NCI-H2107 (cell line): ENCODE data around the gene F2R.

Source experiments
- DNase-seq: peaks from one replicate; lab custom pipeline; 2025; lab: John Stamatoyannopoulos, UW

Gene F2R

GRCh38 chr5:76690704-76691466, 25.0 kb upstream of the F2R start:
- DNase-seq = no peak

DNA sequence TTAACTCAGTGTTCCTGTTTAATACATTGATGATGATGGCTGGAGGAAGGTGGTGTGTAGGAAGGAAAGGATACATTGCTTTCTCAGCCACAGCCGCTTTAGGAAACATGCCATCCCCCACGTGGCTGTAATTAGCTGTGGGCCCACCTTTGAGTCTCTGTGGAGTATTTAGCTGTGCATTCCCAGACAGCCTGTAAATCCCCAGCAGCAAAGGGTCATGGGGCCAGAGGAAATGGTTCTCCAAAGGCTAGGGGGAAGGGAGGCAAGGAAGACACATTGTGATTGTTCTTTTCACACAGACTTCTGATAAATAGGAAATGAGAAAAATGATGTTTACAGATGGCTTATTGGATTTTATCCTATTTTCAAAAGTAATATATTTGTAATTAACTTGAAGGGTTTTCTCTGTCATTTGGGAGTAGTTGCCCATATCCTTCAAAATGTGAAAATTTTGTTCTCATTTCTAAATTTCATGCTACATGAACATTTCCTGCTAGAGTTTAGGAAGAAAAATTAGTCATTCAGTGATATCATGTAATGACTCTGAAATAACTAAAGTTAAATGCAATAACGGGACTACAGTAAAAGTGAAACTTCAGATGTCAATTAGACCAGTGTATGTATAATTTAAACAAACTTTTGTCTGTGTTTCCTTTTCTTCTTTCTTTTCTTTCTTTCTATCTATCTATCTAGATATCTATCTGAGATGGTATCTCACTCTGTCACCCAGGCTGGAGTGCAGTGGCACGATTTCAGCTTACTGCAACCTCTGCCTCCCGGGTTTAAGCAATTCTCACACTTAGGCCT, 24.3 kb upstream of the F2R start:
- DNase-seq = no peak

DNA sequence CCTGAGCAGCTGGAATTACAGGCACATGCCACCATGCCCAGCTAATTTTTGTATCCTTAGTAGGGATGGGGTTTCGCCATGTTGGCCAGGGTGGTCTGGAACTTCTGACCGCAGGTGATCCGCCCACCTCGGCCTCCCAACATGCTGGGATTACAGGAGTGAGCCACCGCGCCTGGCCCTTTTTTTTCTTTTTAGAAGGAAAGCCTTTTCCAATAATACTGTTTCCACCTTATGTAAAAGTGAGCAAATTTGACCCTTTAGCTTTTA, 23.7 kb upstream of the F2R start:
- no peak for DNase-seq

- no peak for DNase-seq
Observed at GRCh38 chr5:76692651-76693050, 23.3 kb upstream of the F2R start.

GRCh38 chr5:76693141-76693540, 22.8 kb upstream of the F2R start:
- no peak for DNase-seq

DNA sequence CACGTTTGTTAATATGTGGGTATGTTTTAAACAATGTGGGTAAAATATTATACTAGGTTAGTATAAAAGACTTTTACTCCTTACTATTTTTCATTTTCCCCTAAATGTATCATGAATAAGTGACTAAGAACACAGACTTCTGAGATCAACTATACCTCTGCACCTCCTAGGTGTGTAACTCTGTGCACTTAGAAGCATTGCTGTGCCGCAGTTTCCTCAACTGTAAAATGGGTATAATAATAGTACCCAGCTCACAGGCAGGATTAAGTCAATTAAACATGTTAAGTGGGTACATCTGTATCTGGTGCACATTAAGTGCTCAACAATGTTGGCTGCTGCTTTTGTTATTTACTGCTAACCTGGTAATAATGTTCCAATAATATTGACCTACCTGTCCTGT, 21.6 kb upstream of the F2R start:
- DNase-seq = no peak

DNA sequence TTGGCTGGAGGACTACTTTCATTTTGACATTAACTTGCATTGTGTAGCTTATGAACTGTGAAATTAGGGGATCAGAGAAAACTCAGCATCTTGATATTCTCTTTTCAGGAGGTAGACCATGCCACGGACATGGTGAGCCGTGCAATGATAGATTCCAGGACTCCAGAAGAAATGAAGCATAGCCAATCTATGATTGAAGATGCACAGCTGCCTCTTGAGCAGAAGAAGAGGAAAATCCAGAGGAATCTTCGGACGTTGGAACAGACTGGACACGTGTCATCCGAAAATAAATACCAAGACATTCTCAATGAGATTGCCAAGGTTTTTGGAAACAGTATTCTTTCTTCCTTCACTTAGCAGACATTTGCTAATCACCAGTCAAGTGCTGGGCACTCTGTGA, 20.6 kb upstream of the F2R start:
- no peak for DNase-seq

DNA sequence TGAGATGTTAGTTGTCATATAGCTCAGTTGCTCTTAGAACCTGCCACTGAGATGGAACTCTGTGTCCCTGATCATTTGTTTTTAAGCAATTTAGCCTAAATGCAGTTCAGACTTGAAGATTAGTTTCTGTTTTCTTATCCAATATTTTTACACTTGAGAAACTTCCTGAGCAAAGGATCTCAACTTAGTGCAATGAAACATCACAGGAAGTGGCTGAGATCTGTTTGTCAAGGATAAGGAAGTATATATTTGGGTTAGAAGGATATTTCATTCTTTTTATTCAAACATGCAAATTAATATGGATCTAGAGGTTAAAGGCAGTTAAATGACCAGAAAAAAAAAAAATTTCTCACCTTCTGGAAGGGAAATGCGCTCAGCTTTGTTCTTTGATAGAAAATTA, 19.7 kb upstream of the F2R start:
- DNase-seq = no peak

DNA sequence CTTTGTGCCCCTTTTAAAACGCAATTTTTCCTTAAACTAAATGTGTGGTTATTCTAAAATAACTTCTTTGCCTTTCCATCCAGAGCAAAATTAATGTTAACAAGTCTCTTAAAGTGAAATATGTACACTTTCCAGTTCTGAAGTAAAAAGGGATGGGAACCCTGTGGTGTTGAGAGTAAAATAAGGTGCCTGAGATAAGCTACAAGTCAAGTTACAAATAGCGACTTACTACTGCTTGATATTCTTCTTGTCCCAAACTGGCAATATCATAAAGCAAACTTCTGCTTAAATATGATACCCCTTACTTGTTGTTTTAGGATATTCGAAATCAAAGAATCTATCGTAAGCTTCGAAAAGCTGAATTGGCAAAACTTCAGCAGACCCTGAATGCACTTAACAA, 18.3 kb upstream of the F2R start:
- DNase-seq = no peak

- no peak for DNase-seq
Observed at GRCh38 chr5:76700571-76700970, 15.4 kb upstream of the F2R start.

DNA sequence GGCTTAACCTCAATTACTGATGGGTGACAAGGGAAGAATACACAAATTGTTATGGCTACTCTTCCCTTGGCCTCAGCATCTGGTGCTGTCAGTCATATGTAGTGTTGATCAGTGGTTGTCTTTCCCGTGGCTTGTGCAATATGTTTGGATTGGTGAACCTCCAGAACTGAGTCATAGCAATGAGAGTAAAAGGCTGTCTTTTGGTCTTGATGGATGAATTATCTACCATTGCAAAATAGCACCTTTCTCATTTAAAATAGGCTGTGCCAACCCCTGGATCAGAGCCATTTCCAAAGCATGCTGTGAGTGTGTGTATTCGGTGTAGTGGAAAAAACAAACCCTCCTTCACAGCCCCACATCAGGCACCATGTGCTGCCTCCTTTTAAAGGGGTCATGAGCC, 14.6 kb upstream of the F2R start:
- DNase-seq = no peak

DNA sequence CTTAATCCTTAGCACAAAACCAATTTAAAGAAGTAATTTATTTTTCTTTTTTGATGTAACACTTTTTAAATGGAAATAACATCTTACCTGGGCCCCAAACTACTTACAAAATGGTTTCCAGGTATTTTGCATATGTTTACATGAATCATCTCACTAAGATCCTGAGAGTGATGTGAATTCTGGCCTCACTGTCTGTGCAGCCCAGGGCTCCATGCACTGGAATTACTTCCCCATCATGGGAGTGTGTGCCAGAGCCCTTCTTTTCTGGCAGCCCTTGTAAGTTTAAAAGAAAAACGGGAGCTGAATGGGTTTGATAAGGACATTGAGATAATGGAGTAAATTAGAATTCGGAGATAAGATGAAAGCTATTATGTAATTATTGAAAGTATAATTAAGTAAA, 12.2 kb upstream of the F2R start:
- no peak for DNase-seq

GRCh38 chr5:76704131-76704663, 11.7 kb upstream of the F2R start:
- DNase-seq = no peak

GRCh38 chr5:76705574-76705973, 10.4 kb upstream of the F2R start:
- DNase-seq = no peak

GRCh38 chr5:76709762-76710161, 6.2 kb upstream of the F2R start:
- DNase-seq = no peak

DNA sequence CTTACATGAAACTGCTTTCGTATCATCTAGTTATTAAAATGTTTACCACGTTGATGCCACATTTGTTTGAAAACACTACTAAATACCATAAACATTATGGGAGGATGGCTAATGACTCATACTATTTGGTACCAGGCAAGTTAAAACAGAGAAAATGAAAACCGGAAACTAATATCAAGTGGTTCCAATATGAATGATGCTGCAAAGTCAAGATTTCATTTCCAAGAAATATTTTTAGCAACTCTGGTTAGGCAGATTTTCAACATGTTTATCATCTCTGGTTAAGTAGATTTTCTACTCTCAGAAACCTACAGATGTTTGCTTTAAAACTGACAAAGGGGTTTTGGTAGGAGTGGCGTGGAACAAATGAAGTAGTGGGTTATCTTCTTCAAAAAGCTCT, 4.9 kb upstream of the F2R start:
- no peak for DNase-seq

- DNase-seq = no peak
Observed at GRCh38 chr5:76714751-76715485, 1.0 kb upstream of the F2R start.

- no peak for DNase-seq
Observed at GRCh38 chr5:76715486-76715735, 515 bp upstream of the F2R start.

DNA sequence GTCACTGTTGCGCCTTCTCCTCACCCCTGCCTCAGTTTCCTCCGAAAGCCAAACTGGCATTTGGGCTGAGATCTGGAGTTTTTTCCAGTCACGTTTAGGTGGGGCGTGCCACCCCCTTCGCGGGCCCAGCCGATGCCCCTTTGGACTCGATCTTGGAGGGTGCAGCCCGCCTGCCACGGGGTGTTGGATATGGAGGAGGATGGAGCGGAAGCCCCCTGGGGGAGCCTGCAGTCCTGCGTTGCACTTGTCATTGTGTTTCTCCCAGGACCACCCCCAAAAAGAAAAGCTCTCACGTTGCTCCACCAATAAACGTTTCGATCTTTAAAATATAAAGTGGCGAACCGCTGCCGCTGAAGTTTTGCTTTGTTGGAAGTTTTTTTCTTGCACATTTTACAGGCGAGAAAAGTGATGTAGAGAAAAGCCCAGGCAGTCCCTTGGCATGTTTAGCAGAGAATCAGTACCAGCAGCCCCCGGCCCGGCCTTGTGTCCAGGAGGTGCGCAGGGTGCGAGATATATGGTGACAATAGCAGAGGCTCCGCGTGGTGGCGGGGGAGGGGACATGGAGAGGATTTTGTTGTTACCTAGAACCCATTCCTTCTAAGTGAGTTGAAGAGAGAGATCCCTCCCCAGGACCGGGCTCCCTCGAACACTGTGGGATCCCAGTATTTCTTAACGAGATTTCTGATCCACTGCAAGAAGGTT, 681 bp downstream of the F2R start:
- DNase-seq = no peak

DNA sequence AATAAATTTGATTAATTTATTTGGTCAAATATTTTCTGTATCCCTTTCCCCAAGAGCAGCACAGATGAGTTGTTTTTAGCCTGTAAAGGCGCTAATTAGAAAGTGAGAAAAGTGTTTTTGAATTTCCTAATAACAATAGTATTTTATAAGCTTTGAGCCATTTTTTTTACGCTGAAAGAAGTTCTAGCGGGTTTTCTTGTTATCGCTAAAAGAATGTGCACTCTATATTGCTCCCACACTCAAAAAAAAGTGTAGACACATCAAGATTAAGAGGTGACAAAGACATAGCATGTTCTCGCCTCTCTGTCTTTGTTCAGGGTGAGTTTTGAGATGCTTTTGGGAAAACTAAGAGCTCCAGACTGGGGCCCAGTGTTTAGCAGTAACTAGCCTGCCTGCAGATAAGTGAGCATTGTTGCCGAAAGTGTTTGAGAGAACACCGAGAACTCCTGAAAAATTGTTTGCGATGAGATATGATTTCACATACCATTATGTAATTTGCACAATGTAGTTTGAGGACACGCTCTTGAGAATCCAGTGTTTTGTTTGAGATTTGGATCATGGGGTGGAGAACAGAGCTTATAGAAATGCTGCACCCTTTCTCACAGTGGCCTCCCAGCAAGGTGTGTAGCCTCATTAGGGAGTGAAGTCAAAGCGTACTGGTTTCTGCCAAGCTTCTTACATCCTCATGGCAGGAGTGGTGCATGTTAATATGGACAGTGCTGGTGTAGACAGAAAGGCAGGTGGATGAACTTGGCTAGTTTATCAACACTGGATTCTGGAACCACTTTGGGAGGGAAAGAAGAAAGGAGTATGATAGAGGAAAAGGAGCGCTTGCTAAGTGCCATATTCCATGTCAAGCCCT, 1.5 kb downstream of the F2R start:
- DNase-seq = no peak

DNA sequence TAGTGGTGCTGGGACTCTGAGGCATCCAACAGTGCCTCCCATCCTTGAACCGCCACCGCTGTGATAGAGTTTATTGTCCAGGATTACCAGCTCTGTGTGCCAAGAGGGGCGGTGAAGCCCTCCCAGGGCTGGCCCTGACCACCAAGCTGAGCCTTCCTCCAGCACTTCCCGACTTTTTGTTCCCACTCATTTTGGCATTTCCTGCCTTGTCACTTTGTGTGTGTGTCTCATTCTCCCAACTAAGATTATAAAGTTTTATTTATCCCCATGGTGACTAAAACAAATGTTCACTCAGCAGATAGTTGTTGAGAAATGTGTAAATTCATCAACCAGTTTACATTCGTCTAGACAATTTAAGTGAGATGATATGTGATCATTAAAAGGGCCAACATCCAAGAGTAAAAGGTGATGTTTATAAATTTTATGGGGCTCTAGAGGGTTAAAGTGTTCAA, 2.5 kb downstream of the F2R start:
- DNase-seq = no peak

DNA sequence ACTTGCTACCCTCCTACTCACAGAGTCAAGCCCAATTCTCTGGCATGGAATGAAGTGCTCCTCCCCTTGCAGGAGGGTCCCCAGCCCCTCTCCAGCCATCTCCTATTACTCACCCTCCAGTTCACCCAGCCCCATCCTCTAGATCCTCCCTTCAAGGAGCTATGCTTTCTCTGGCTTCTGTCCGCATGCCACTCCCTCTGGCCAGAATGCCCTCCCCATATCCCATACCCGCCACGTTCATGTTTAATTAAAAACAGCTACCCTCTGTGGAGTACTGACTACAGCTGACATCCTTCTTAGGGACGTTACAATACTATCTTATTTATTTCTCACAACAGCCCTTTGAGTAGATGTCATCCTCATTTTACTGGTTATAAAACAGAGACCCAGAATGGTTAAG, 3.0 kb downstream of the F2R start:
- DNase-seq = no peak
